ENCODE data around the gene GPR87.

Gene GPR87

GRCh38 chr3:151316267-151316991 lies at the start of gene GPR87:
Gene GPR87 (minus strand): TSS chr3:151316820. CDS start chr3:151300100, 16,720 bp downstream.
- DNase-seq: no peak

DNA sequence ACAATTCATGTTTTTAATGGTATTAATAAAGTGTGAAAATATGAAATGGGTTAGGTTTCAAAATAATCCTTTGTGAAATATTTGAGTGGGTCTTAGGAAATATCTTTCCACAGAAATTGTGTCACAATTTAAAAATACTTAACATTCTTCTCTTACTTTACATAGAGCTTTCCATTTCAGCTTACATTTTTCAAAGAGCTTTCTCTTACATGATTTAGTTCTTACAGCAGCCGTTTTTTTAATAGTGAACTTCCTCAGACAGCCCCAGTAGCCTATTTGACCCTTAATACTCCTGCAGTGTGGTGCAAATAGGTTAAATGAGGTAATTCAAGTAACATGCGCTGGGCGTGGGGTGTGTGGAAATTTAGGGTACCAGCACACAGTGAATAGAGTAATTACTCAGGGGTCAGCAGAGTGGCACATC lies 46.1 kb upstream of the GPR87 start:
- no peak for DNase-seq

DNA sequence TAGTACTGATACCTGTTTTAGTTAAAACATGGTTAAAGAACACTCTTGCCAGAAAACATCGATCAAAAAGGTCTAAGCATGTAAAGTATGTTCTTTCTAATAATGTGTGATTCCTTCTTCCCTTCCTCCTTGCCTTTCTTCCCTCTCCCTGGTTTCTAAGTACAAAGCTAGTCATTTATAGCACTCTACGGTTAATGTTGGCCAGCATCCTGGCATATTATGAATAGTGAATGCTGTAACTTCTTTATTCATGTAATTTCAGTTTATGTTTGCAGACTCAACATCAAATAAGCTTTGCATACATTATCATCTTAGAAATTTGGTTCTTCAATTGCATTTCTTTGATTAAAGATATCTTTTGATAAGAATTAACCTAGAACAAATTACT lies 40.8 kb upstream of the GPR87 start:
- no peak for DNase-seq

DNA sequence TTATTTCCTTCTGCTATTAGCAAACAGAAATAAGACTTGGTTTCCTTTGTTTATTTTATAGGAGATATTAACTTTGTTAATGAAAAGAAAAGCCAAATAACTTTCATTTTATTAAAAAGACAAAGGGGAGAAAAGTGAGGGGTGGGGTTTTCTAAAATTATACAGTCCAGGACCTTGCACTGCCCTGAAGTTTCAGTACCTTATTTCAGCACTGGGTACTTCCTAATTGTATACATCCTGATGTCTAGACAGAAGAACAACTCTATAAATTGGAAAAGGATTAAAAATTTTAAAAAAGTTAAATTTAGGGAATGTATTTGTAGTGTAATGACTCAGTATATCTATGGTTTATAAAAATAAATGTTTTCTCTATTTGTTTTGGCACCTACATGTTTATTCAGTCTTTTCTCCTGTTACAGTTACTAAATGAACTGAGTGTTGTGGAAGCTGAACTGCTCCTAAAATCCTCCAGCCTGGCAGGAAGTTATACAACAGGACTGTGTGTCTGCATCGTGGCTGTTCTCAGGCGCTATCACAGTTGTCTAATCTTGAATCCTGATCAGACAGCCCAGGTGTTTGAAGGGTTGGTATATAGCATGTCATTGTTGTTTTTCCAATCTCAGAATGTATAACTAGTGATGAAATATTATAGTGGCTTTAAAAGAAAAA lies 40.3 kb upstream of the GPR87 start:
- DNase-seq: no peak

GRCh38 chr3:151351648-151352047 lies 35.0 kb upstream of the GPR87 start:
- no peak for DNase-seq

GRCh38 chr3:151351219-151351618 lies 34.6 kb upstream of the GPR87 start:
- no peak for DNase-seq

- DNase-seq: no peak
These were observed 34.0 kb upstream of the GPR87 start for GRCh38 chr3:151350656-151351055.

DNA sequence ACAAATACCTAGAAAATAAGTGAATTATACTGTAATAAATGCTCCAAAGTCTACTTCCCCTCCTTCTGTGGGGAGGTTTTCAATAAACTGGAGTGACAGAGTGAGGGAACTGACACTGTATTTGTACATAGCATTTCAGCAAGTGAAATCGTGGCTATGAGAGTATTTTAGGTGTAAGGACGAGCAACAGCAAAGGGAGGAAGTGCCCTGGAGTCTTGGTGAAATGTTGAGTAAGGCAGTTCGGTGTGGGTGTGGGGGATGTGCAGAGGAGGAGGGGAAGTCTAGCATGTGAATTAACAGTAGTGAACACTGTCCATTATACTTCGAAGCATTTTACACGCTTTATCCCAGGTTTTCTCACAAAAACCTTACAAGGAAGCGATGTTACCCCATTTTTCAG lies 30.8 kb upstream of the GPR87 start:
- no peak for DNase-seq

GRCh38 chr3:151346292-151346691 lies 29.7 kb upstream of the GPR87 start:
- no peak for DNase-seq

GRCh38 chr3:151345859-151346258 lies 29.2 kb upstream of the GPR87 start:
- no peak for DNase-seq

- DNase-seq: no peak
These were observed 15.1 kb upstream of the GPR87 start for GRCh38 chr3:151331696-151332095.

DNA sequence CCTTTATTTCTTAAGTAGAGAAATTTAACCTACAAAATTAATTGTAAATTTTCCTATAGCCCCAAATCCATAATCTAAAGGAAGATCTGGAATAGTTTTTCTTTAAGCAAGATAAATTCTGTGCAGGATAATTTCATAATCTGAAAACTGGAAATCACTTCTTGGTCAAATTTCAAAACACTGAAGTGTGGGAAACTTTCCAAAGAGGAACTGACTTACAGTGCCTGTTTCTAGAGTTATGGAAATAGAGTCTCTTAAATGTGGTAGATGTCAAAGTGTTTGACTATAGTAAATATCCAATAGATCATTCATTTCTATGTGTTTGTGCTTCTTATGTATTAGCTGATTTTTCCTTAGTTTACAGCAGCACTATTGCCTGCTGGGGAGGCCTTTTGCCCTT lies 14.3 kb upstream of the GPR87 start:
- no peak for DNase-seq

- no peak for DNase-seq
These were observed 13.8 kb upstream of the GPR87 start for GRCh38 chr3:151330379-151330778.

DNA sequence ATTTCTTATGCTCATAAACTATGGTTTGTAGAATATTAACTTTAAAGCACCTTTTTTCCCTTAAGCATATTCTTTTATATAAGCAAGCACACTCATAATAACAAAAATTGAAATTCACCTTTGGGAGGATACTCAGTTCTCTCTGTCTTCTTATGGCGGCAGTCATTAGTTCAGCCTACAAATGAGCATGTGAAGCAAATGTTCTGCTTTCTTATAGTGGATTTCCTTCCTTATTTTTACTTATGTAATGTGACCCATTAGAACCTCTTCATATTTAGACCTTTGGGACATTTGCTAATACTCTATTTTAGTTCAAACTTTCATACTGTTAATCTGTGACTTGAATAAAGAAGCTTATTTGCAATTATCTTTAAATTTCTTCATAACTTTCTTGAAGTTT lies 12.7 kb upstream of the GPR87 start, which contains the start of gene P2RY13:
TSS of gene P2RY13 (minus strand) at position 187 of the 400 bp plus-strand sequence. CDS start at position 166, 21 bp downstream.
- no peak for DNase-seq

- DNase-seq: no peak
These were observed 11.8 kb upstream of the GPR87 start for GRCh38 chr3:151328298-151328995.

- peak; percentile 5 for DNase-seq
These were observed 11.1 kb upstream of the GPR87 start for GRCh38 chr3:151327571-151328198.

DNA sequence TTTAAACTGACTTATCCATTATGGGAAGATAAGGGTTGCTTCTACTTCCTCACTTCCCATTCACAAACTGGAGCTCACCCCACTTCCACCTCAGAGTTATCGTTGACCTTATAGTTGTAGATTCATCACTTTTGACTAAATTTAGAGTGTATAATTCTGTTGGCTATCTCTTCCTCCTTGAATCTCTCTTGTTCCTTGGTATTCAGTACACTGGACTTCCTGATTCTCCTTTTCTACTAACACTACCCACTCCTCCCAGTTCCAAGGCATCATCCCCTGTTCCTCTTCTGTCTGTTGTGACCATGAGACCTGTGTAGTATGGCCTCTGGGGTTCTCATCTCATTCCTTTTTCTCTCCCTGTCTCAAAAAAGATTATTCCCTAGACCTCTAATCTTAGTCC lies 5.9 kb upstream of the GPR87 start:
- DNase-seq: no peak

- no peak for DNase-seq
These were observed 4.9 kb upstream of the GPR87 start for GRCh38 chr3:151321526-151321925.

GRCh38 chr3:151320131-151320530 lies 3.5 kb upstream of the GPR87 start:
- no peak for DNase-seq

DNA sequence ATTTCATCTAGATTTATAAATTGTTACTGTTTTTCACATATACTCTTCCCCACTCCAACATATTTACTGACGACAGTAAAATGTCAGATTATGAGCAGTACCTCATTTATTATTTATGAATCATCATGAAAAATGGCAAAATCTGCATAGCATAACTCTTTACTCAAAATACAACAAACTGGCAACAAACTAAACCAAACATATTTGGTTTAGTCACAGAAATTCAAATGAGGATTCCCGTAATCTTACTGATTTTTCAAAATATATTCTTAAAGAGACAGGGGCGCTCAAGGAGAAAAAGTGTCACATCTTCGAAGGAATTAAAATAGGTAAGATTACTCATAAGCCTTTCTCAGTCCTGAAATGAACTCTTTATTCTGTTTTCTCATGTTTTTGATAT lies 3.0 kb upstream of the GPR87 start:
- no peak for DNase-seq

DNA sequence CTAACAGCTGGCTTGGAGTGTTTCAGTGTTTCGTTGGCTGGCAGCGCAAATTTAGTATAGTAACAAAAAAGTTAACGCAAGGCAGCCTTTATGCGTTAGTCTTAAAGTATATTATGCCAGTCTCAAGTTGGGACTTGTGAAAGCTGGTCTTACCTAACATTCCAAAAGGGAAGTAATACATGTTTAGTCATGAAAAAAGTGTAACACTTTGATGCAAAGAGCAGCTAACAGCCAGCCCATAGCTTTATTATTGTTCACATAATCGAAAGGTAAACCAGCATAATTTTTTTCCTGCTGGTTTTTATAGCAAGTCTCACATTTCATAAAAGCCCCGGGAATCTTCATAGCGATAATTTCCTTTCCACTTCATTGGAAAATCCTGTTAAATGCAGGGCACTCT lies 2.4 kb upstream of the GPR87 start:
- no peak for DNase-seq

GRCh38 chr3:151318313-151318712 lies 1.7 kb upstream of the GPR87 start:
- no peak for DNase-seq

DNA sequence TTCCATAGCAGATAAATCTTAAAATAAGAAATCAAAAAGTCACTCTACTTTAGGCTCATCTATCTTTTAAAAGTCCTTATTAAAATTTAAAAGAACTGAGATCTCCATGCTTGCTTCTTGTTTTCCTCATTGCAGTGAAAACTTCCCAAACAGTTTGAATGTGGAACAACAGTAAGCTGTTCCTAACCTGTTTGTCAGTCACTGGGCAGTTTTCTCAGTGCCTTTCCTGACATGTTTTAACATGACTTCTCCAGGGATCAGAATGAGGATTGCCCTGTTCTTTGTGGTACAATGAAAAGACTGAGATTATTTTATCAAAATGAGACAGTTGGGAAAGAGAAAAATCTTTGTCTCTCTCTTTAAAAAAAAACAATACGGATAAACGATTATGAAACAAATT lies 774 bp downstream of the GPR87 start:
- DNase-seq: no peak

DNA sequence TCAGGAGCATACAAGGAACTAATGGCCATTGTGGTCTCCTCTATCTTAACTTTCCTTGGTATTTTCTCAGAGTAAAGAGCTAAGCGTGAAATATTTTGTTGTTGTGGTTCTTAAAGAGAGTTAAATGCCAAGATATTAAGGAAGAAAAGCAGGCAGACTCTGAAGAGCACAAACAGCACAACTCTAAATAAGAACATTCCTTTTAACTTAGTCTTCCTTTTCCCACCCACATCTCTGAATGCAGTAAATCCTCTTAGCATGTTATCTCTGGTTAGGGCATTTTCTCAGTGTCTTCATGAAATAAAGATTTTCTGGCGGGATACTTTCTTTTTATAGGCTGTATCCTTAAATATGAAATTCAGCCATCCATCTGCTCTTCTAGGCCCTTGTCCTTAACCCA lies 1.5 kb downstream of the GPR87 start:
- DNase-seq: no peak

Measured in DMS79 treated with DMSO at 0.1 percent for 48 hours (cell line).